ENCODE measurements around the gene PANK4. TPM values are rescaled to one million over a fixed set of nuclear protein-coding genes. Genes with fewer than 3 reads are reported as not detected.

The PANK4 gene
- total and polyA plus RNA-seq, 2 donors (not counting 3 experiments of a cell fraction or from before 2014, with no cell fraction given), result 22.1 to 34.0 TPM

GRCh38 chr1:2473198-2473597 lies 53.2 kb downstream of the PANK4 start:
- intact Hi-C loops (cut with micrococcal nuclease), result no loop called here
- no peak overlapping the region for H2AFZ ChIP-seq (ENCODE audit: low read depth, low read length)
- ChIA-PET CTCF (no interaction called here), POLR2A (no interaction called here)
- no peak for FAIRE-seq
- H3K4me2 ChIP-seq (ENCODE audit: insufficient read depth, low read length), result no peak overlapping the region
- H3K9me1 ChIP-seq (replicated peaks; ENCODE audit: control insufficient read depth, extremely low read depth, insufficient read depth, low read length), result no peaks in the 10 kb centered on the region
- no peak overlapping the region for H3K4me3 ChIP-seq (replicated peaks in 1 of 3; ENCODE audit: insufficient read depth in 1 of 3, low read depth in 1 of 3, low read length in 3 of 3)
- no peaks in the 10 kb centered on the region for H3K79me2 ChIP-seq (ENCODE audit: control insufficient read depth, insufficient read depth, low read length)
- H4K20me1 ChIP-seq (replicated peaks; ENCODE audit: control insufficient read depth, extremely low read depth, insufficient read depth, low read length), result no peaks in the 10 kb centered on the region
- dilution Hi-C loops (cut with MboI; ENCODE audit: extremely low pct_ligation_motif_present, low sequenced_read_pairs), result no loop called here
- no peak for DNase-seq (ENCODE audit: low read depth, low spot score)
- no TSS peak for BruUV-seq (replicated peaks)
- no peaks in the 10 kb centered on the region for H3K27me3 ChIP-seq (ENCODE audit: control insufficient read depth in 2 of 2, insufficient read depth in 2 of 2, low read length in 2 of 2)
- no peak overlapping the region for H3K27ac ChIP-seq (ENCODE audit: insufficient read depth, low read depth, low read length)
- TF ChIP-seq JUN (IDR thresholded peaks at IDR 0.05; ENCODE audit: borderline replicate concordance, insufficient read depth, insufficient read length, low read depth), result no peak
- no peak for TF ChIP-seq POLR2A (IDR thresholded peaks at IDR 0.05; ENCODE audit: low read depth, low read length)
- no peak for TF ChIP-seq CTCF (IDR thresholded peaks at IDR 0.05; ENCODE audit: extremely low read depth in 1 of 2, insufficient read depth in 1 of 2, low read depth in 1 of 2, low read length in 2 of 2)
- TF ChIP-seq MAX (IDR thresholded peaks at IDR 0.05; ENCODE audit: insufficient read depth, insufficient read length), result no peak
- no peak for TF ChIP-seq MYC (IDR thresholded peaks at IDR 0.05; ENCODE audit: low read depth, low read length)
- no peak for TF ChIP-seq FOS (IDR thresholded peaks at IDR 0.05; ENCODE audit: borderline replicate concordance, insufficient read depth, low read length)
- TF ChIP-seq POLR2AphosphoS5 (IDR thresholded peaks at IDR 0.05; ENCODE audit: insufficient read depth, low read depth, low read length), result no peak
- no peak for TF ChIP-seq GATA2 (IDR thresholded peaks at IDR 0.05; ENCODE audit: insufficient read depth, insufficient read length, low read depth, low read length)
- TF ChIP-seq EZH2 (IDR thresholded peaks at IDR 0.05; ENCODE audit: borderline replicate concordance, low read depth, low read length, severe bottlenecking), result no peak
- H3K36me3 ChIP-seq (ENCODE audit: control insufficient read depth in 2 of 2, extremely low read depth in 1 of 2, insufficient read depth in 2 of 2, low read length in 2 of 2), result no peaks in the 10 kb centered on the region
- H3K9me3 ChIP-seq (replicated peaks; ENCODE audit: control insufficient read depth, insufficient read depth, low read length), result no peaks in the 10 kb centered on the region
- no peaks in the 10 kb centered on the region for H3K4me1 ChIP-seq (ENCODE audit: control insufficient read depth, extremely low read depth, insufficient read depth, low read length)
- H3K9ac ChIP-seq (replicated peaks; ENCODE audit: extremely low read depth, insufficient read depth, low read length), result no peak overlapping the region

All from endothelial cell of umbilical vein (primary cell).